ENCODE measurements around the gene CEP95.

DNA sequence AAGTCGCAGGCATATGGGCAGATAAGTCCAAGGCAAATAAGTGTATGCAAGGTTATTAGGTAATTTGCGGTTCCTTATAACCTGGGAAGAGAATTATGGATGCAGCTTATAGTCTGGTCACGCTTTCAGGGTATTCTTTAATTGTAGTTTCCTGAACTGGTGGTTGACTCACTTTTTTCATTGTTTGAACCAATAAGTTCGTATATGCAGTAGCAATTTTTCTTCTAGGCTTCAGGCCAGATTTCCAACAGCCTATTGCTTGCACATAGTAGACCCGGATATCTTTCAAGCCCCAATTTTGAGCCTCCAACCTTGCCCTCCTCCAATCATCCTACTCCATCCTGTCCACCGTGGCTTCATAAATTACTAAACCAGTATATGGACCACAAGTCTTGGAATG, 12.8 kb downstream of the CEP95 start:
- TF ChIP-seq, protein P1, sequence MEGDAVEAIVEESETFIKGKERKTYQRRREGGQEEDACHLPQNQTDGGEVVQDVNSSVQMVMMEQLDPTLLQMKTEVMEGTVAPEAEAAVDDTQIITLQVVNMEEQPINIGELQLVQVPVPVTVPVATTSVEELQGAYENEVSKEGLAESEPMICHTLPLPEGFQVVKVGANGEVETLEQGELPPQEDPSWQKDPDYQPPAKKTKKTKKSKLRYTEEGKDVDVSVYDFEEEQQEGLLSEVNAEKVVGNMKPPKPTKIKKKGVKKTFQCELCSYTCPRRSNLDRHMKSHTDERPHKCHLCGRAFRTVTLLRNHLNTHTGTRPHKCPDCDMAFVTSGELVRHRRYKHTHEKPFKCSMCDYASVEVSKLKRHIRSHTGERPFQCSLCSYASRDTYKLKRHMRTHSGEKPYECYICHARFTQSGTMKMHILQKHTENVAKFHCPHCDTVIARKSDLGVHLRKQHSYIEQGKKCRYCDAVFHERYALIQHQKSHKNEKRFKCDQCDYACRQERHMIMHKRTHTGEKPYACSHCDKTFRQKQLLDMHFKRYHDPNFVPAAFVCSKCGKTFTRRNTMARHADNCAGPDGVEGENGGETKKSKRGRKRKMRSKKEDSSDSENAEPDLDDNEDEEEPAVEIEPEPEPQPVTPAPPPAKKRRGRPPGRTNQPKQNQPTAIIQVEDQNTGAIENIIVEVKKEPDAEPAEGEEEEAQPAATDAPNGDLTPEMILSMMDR (conservative IDR thresholded peaks at IDR 0.05) = no peak
- no peak for TF ChIP-seq EZH2 (IDR thresholded peaks at IDR 0.05; ENCODE audit: low read depth)

All from PC-9 (cell line).